Right cardiac atrium (tissue), 5 donors: ENCODE measurements around the gene TACR2. TPM values are rescaled to one million over a fixed set of nuclear protein-coding genes. Genes with fewer than 3 reads are reported as not detected.

Experiments
- ATAC-seq, 2 donors: fragments of 200-7000 bp; cut with Tn5 transposase; one replicate each; pipeline versions ENCODE4 v1.8.0 to v1.9.1; 2020; ENCODE audit warnings: moderate library complexity in 2 of 2, mild to moderate bottlenecking in 1 of 2
- DNase-seq, 3 donors: peaks; one replicate each; pipeline ENCODE4 v3.0.0-alpha.2; 2020
- H3K27ac ChIP-seq: one replicate; pipeline ENCODE4 v1.5.1; 2013; ENCODE audit warnings: mild to moderate bottlenecking, low read length, control low read depth, moderate library complexity
- H3K27me3 ChIP-seq: one replicate; pipeline ENCODE4 v1.6.1; 2013; ENCODE audit not compliant: control insufficient read depth, insufficient read depth
- H3K4me1 ChIP-seq: one replicate; pipeline ENCODE4 v1.6.1; 2013; ENCODE audit warnings: low read length; ENCODE audit not compliant: control insufficient read depth, insufficient read depth
- H3K4me3 ChIP-seq: one replicate; pipeline ENCODE4 v1.5.1; 2013; ENCODE audit warnings: low read length, control low read depth
- H3K9me3 ChIP-seq: one replicate; pipeline ENCODE4 v1.6.1; 2013; ENCODE audit warnings: low read length; ENCODE audit not compliant: control insufficient read depth
- WGBS: extraction: QIAGEN DNeasy Blood & Tissue Kit; methylation state at CpG from one replicate; pipeline ENCODE4 v1.1.7; 2013; 5-methylcytosine and 5-hydroxymethylcytosine counted together
- intact Hi-C, 4 donors: fragments of 100-400 bp; cut with DNase I; formaldehyde crosslinking; loops; one replicate each; pipeline versions ENCODE4 v1.11.0 to v1.14.0; 2022 to 2023
- polyA plus RNA-seq: library from polyadenylated mRNA; stranded (reverse); fragments of 200-250 nt; gene quantifications from one replicate; pipeline ENCODE4 v1.2.3, GENCODE V29; 2013
- total RNA-seq, 4 donors: library from RNA; stranded (reverse); fragmentation: NEBNext Ultra II Directional; extraction: Animal tissue kit (Norgen Biotek cat#: 25700); gene quantifications; one replicate each; pipeline ENCODE4 v1.2.1, GENCODE V29; 2021
- donor health status: healthy with polysubstance abuse.
- donor health status: DM: no; HTN: yes; CAD: no.
- donor health status: DM: no; HTN: no; CAD: no.
- donor health status: DM: no; HTN: yes; CAD: no; lungs with severe emphysema.
- donor health status: DM: yes; HTN: yes; CAD: no.

Gene TACR2
- total and polyA plus RNA-seq, 5 donors, result 0.26 to 0.53 (median 0.28) TPM

DNA sequence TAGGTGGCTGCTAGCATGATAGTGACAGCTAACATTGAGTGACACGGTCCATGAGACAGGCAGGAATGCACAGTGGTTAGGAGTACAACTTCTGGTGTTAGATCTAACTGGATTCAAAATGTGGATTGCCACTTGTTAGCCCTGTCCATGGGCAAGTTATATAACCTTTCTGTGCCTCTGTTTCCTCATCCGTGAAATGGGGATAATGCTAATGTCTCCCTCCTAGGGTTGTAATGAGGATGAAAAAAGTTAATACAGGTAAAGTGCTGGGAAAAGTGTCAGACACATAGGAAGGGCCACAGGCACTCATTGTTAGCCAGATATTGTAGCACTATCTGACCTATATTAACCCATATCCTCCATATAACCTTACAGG lies 41.8 kb downstream of the TACR2 start:
- DNase-seq, result no peak
- H3K27ac ChIP-seq, result peak overlapping the region; percentile 59
- intact Hi-C loops, result loop anchor here (5.0 to 10.0 kb wide), 3 partner anchors 43 to 58 kb away; no protein-coding TSS in a partner anchor
- H3K9me3 ChIP-seq, result no peaks in the 10 kb centered on the region
- peaks cover 18% of the 10 kb centered on the region for H3K4me1 ChIP-seq
- no peak overlapping the region for H3K4me3 ChIP-seq
- no peak for ATAC-seq
- 91% methylated on average over 2 of the region's 2 CpGs for WGBS
- H3K27me3 ChIP-seq, result no peaks in the 10 kb centered on the region

GRCh38 chr10:69374242-69374641 lies 42.5 kb downstream of the TACR2 start:
- DNase-seq (peak in 1 of 3 donors; percentile 63), ATAC-seq (no peak)
- no peak overlapping the region for H3K27ac ChIP-seq
- 90% methylated on average over 13 of the region's 13 CpGs for WGBS
- no peaks in the 10 kb centered on the region for H3K27me3 ChIP-seq
- H3K9me3 ChIP-seq, result no peaks in the 10 kb centered on the region
- H3K4me1 ChIP-seq, result peaks cover 18% of the 10 kb centered on the region
- intact Hi-C loops, result loop anchor here in 2 of 4 donors (10.0 kb wide), 1 partner anchor 49 kb away; no protein-coding TSS in a partner anchor
- no peak overlapping the region for H3K4me3 ChIP-seq

DNA sequence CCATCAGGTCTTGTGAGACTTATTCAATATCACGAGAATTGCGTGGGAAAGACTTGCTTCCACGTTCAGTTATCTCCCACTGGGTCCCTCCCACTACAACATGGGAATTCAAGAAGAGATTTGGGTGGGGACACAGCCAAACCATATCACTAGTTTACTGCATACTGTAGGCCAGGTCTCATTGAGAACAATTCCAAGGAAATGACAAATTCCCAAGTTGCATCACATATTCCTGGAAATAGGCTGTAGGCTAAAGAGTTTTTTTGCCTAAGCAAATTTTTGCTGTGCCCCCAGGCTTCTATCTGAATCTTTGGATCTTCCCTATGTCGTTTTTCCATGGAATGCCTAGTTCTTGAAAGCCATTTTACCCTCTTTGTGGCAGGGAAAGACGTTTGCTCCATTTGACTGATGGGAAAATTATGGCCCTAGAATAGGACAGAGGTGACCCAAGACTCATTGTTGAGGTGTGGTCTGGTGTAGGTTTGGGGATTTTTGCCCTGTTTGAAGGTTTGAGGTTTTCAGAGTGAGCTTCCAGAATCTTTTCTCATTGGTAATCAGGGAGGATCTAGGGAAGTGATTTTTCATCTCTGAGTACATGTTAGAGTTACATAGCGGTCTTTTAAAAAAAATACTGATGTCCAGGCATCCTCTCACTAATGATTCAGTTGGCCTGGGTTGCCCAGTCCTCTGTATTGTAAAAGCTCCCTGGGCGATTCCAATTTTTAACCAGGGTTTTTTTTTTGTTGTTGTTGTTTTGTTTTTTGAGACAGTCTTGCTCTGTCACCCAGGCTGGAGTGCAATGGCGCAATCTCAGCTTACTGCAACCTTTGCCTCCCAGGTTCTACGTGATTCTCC lies 44.4 kb downstream of the TACR2 start:
- peaks cover 18% of the 10 kb centered on the region for H3K4me1 ChIP-seq
- 68% methylated on average over 9 of the region's 9 CpGs for WGBS
- intact Hi-C loops, result loop anchor here in 2 of 4 donors (10.0 kb wide), 1 partner anchor 48 kb away; no protein-coding TSS in a partner anchor
- no peaks in the 10 kb centered on the region for H3K27me3 ChIP-seq
- no peaks in the 10 kb centered on the region for H3K9me3 ChIP-seq
- no peak for DNase-seq
- ATAC-seq, result peak; percentile 7 to 65
- H3K27ac ChIP-seq, result no peak overlapping the region
- H3K4me3 ChIP-seq, result no peak overlapping the region

GRCh38 chr10:69367469-69367868 lies 49.2 kb downstream of the TACR2 start:
- Histone ChIP-seq H3K27ac (no peak overlapping the region), H3K4me1 (peaks cover 3% of the 10 kb centered on the region), H3K4me3 (no peak overlapping the region), H3K9me3 (no peaks in the 10 kb centered on the region), H3K27me3 (no peaks in the 10 kb centered on the region)
- 69% methylated on average over 4 of the region's 4 CpGs for WGBS
- intact Hi-C loops, result no loop called here
- ATAC-seq, result no peak
- DNase-seq, result no peak

DNA sequence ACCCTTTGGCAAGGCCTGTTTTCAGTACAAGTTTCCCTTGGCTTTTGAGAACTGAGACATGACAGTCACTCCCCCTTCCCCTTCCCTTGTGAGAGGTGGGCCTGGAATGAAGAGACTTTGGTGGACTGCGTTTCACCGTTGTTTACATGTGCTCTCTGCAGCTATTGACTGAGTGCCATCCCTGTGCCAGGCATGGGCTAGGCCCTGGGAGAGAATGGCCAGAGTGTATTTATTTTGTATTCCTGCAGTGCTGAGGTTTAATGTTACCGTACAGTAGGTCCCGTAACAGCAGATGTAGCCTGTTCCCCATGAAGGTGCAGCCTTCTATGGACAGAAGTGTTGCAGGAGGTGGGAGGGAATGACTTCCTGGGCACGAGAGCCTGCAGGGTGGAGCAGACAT lies 50.0 kb downstream of the TACR2 start:
- ATAC-seq, result no peak
- H3K27ac ChIP-seq, result no peak overlapping the region
- H3K27me3 ChIP-seq, result no peaks in the 10 kb centered on the region
- peaks cover 4% of the 10 kb centered on the region for H3K4me1 ChIP-seq
- 92% methylated on average over 5 of the region's 5 CpGs for WGBS
- H3K9me3 ChIP-seq, result no peaks in the 10 kb centered on the region
- intact Hi-C loops, result no loop called here
- DNase-seq, result no peak
- H3K4me3 ChIP-seq, result no peak overlapping the region

- no peak for DNase-seq
- no peak overlapping the region for H3K4me3 ChIP-seq
- peaks cover 18% of the 10 kb centered on the region for H3K4me1 ChIP-seq
- H3K9me3 ChIP-seq, result no peaks in the 10 kb centered on the region
- 91% methylated on average over 9 of the region's 9 CpGs for WGBS
- no peaks in the 10 kb centered on the region for H3K27me3 ChIP-seq
- no peak overlapping the region for H3K27ac ChIP-seq
- no peak for ATAC-seq
- intact Hi-C loops, result no loop called here
Observed at GRCh38 chr10:69364232-69364940, 52.3 kb downstream of the TACR2 start.

DNA sequence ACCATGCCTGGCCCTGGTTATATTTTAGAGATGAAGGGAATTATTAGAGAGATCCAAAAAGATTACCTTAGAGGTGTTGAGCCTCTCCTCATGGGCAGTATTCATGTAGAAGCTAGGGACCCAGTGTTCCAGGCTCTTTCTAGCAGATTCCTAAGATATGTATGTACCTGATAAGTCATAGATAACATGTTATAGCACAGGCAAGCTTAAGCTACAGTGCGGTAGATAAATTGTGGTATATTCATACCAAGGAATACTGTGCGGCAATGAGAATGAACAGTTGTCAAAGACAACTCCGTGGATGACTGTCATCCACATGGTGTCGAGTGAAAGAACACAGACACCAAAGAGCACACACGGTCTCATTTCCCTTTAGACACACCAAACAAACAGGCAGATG lies 53.1 kb downstream of the TACR2 start:
- intact Hi-C loops, result no loop called here
- Histone ChIP-seq H3K4me1 (peaks cover 18% of the 10 kb centered on the region), H3K27me3 (no peaks in the 10 kb centered on the region), H3K4me3 (no peak overlapping the region), H3K9me3 (no peaks in the 10 kb centered on the region), H3K27ac (no peak overlapping the region)
- no peak for DNase-seq
- WGBS, result 63% methylated on average over 5 of the region's 5 CpGs
- ATAC-seq, result no peak

GRCh38 chr10:69362471-69362954 lies 54.2 kb downstream of the TACR2 start:
- peak overlapping the region; percentile 28 for H3K27ac ChIP-seq
- DNase-seq, result peak; percentile 88 to 92 (median 92)
- intact Hi-C loops, result no loop called here
- WGBS, result 31% methylated on average over 13 of the region's 13 CpGs
- no peaks in the 10 kb centered on the region for H3K27me3 ChIP-seq
- H3K4me3 ChIP-seq, result no peak overlapping the region
- peaks cover 23% of the 10 kb centered on the region for H3K4me1 ChIP-seq
- H3K9me3 ChIP-seq, result no peaks in the 10 kb centered on the region
- ATAC-seq, result peak; percentile 72 to 88

- no peaks in the 10 kb centered on the region for H3K27me3 ChIP-seq
- H3K9me3 ChIP-seq, result no peaks in the 10 kb centered on the region
- peaks cover 25% of the 10 kb centered on the region for H3K4me1 ChIP-seq
- 96% methylated on average over 2 of the region's 2 CpGs for WGBS
- no peak for DNase-seq
- ATAC-seq, result no peak
- intact Hi-C loops, result no loop called here
- H3K27ac ChIP-seq, result no peak overlapping the region
- no peak overlapping the region for H3K4me3 ChIP-seq
Observed at GRCh38 chr10:69361303-69361614, 55.5 kb downstream of the TACR2 start.

DNA sequence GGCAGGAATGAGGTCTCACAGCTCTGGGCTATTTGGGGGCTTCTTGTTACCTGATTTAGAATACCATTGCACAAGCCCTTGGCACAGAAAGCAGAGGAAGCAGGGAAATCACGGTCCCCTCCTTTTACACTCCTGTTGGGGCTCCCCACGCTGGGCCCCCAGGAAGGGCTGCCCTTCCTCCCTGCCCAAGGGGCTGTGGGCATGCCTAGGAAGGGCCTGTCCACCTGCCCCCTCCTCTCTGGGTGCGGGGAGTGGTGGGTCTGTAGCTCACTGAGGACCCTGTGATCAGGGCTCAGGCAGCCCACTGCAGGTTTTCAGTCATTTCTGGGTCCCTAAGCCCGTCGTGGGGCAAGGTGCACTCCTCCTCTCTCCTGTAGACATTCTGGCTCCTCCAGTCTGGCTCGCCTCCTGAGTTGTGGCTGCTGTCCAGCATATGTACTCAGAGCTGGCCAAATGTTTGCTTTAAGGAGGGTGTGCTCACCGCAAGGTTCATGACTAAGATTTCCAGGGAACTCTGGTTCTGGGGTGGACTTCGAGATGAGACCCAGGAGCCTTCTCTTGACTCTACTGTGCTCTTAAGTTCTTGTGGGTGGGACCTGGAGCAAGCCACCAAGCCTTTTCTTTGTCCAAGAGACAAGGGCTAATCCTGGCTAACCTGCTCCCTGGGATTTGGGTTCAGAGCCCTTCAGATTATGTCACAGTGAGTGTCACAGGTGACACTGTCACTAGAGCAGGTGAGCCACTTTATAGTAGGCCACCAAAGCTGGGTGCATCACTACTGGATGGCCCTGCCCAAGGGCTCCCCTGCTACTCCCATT lies 56.0 kb downstream of the TACR2 start:
- H3K27me3 ChIP-seq, result no peaks in the 10 kb centered on the region
- H3K9me3 ChIP-seq, result no peaks in the 10 kb centered on the region
- WGBS, result 27% methylated on average over 8 of the region's 8 CpGs
- H3K4me3 ChIP-seq, result no peak overlapping the region
- intact Hi-C loops, result no loop called here
- ATAC-seq (peak; percentile 79 to 84), DNase-seq (peak; percentile 79 to 90 (median 80))
- peaks cover 25% of the 10 kb centered on the region for H3K4me1 ChIP-seq
- peak overlapping the region; percentile 54 for H3K27ac ChIP-seq
